Measurements from ENCODE around the gene KRT77. TPM values are rescaled to one million over a fixed set of nuclear protein-coding genes. Genes with fewer than 3 reads are reported as not detected.

The KRT77 gene
- total and polyA plus RNA-seq, 2 donors (not counting 1 experiment from before 2014, with no cell fraction given) = not detected

GRCh38 chr12:52659951-52660350 is 43.4 kb downstream of the KRT77 start:
- peaks cover 4% of the 10 kb centered on the region for H3K27me3 ChIP-seq (ENCODE audit: control insufficient read depth, insufficient read depth, low read length)
- no peaks in the 10 kb centered on the region for H3K36me3 ChIP-seq (ENCODE audit: control insufficient read depth, insufficient read depth, low read length)
- no peak overlapping the region for H2AFZ ChIP-seq (ENCODE audit: low read length)
- H3K79me2 ChIP-seq (ENCODE audit: control insufficient read depth, insufficient read depth, low read length) = no peaks in the 10 kb centered on the region
- H4K20me1 ChIP-seq (ENCODE audit: control insufficient read depth, extremely low read depth, insufficient read depth, low read length) = no peaks in the 10 kb centered on the region
- DNase-seq (ENCODE audit: low read depth in 2 of 2) = no peak
- no peaks in the 10 kb centered on the region for H3K9me3 ChIP-seq (ENCODE audit: control insufficient read depth, insufficient read depth, low read depth, low read length)
- no peak overlapping the region for H3K4me2 ChIP-seq (ENCODE audit: extremely low read depth, insufficient read depth, low read length)
- H3K4me3 ChIP-seq (replicated peaks in 1 of 4; ENCODE audit: control extremely low read depth in 1 of 4, insufficient read depth in 1 of 4, low read depth in 3 of 4, low read length in 4 of 4) = no peak overlapping the region
- no peak for TF ChIP-seq EZH2 (IDR thresholded peaks at IDR 0.05; ENCODE audit: low read length, missing control alignments)
- TF ChIP-seq, protein P1, sequence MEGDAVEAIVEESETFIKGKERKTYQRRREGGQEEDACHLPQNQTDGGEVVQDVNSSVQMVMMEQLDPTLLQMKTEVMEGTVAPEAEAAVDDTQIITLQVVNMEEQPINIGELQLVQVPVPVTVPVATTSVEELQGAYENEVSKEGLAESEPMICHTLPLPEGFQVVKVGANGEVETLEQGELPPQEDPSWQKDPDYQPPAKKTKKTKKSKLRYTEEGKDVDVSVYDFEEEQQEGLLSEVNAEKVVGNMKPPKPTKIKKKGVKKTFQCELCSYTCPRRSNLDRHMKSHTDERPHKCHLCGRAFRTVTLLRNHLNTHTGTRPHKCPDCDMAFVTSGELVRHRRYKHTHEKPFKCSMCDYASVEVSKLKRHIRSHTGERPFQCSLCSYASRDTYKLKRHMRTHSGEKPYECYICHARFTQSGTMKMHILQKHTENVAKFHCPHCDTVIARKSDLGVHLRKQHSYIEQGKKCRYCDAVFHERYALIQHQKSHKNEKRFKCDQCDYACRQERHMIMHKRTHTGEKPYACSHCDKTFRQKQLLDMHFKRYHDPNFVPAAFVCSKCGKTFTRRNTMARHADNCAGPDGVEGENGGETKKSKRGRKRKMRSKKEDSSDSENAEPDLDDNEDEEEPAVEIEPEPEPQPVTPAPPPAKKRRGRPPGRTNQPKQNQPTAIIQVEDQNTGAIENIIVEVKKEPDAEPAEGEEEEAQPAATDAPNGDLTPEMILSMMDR (conservative IDR thresholded peaks at IDR 0.05 in 1 of 2, IDR thresholded peaks at IDR 0.05 in 1 of 2; ENCODE audit: low read depth in 1 of 2, low read length in 2 of 2) = no peak
- H3K4me1 ChIP-seq (ENCODE audit: control insufficient read depth, extremely low read depth, insufficient read depth, low read length) = no peaks in the 10 kb centered on the region
- H3K9ac ChIP-seq (ENCODE audit: insufficient read depth, low read length) = no peak overlapping the region
- no peak overlapping the region for H3K27ac ChIP-seq (ENCODE audit: insufficient read depth, low read length)

- H3K27me3 ChIP-seq (ENCODE audit: control insufficient read depth, insufficient read depth, low read length) = peaks cover 4% of the 10 kb centered on the region
- no peak for DNase-seq (ENCODE audit: low read depth in 2 of 2)
- H3K79me2 ChIP-seq (ENCODE audit: control insufficient read depth, insufficient read depth, low read length) = no peaks in the 10 kb centered on the region
- no peak overlapping the region for H3K4me3 ChIP-seq (replicated peaks in 1 of 4; ENCODE audit: control extremely low read depth in 1 of 4, insufficient read depth in 1 of 4, low read depth in 3 of 4, low read length in 4 of 4)
- H3K9ac ChIP-seq (ENCODE audit: insufficient read depth, low read length) = no peak overlapping the region
- H4K20me1 ChIP-seq (ENCODE audit: control insufficient read depth, extremely low read depth, insufficient read depth, low read length) = no peaks in the 10 kb centered on the region
- H3K36me3 ChIP-seq (ENCODE audit: control insufficient read depth, insufficient read depth, low read length) = no peaks in the 10 kb centered on the region
- H3K4me2 ChIP-seq (ENCODE audit: extremely low read depth, insufficient read depth, low read length) = no peak overlapping the region
- H3K27ac ChIP-seq (ENCODE audit: insufficient read depth, low read length) = no peak overlapping the region
- TF ChIP-seq EZH2 (IDR thresholded peaks at IDR 0.05; ENCODE audit: low read length, missing control alignments) = no peak
- TF ChIP-seq, protein P1 (conservative IDR thresholded peaks at IDR 0.05 in 1 of 2, IDR thresholded peaks at IDR 0.05 in 1 of 2; ENCODE audit: low read depth in 1 of 2, low read length in 2 of 2) = no peak
- H3K9me3 ChIP-seq (ENCODE audit: control insufficient read depth, insufficient read depth, low read depth, low read length) = no peaks in the 10 kb centered on the region
- no peak overlapping the region for H2AFZ ChIP-seq (ENCODE audit: low read length)
- H3K4me1 ChIP-seq (ENCODE audit: control insufficient read depth, extremely low read depth, insufficient read depth, low read length) = no peaks in the 10 kb centered on the region
Measured at GRCh38 chr12:52659395-52659794, 43.9 kb downstream of the KRT77 start.

GRCh38 chr12:52658196-52658595 is 45.1 kb downstream of the KRT77 start:
- no peaks in the 10 kb centered on the region for H3K9me3 ChIP-seq (ENCODE audit: control insufficient read depth, insufficient read depth, low read depth, low read length)
- no peaks in the 10 kb centered on the region for H3K4me1 ChIP-seq (ENCODE audit: control insufficient read depth, extremely low read depth, insufficient read depth, low read length)
- H3K36me3 ChIP-seq (ENCODE audit: control insufficient read depth, insufficient read depth, low read length) = no peaks in the 10 kb centered on the region
- no peak overlapping the region for H3K27ac ChIP-seq (ENCODE audit: insufficient read depth, low read length)
- no peak overlapping the region for H3K4me2 ChIP-seq (ENCODE audit: extremely low read depth, insufficient read depth, low read length)
- no peak for DNase-seq (ENCODE audit: low read depth in 2 of 2)
- TF ChIP-seq EZH2 (IDR thresholded peaks at IDR 0.05; ENCODE audit: low read length, missing control alignments) = no peak
- TF ChIP-seq, protein P1 (conservative IDR thresholded peaks at IDR 0.05 in 1 of 2, IDR thresholded peaks at IDR 0.05 in 1 of 2; ENCODE audit: low read depth in 1 of 2, low read length in 2 of 2) = no peak
- peaks cover 4% of the 10 kb centered on the region for H3K27me3 ChIP-seq (ENCODE audit: control insufficient read depth, insufficient read depth, low read length)
- no peaks in the 10 kb centered on the region for H4K20me1 ChIP-seq (ENCODE audit: control insufficient read depth, extremely low read depth, insufficient read depth, low read length)
- H2AFZ ChIP-seq (ENCODE audit: low read length) = no peak overlapping the region
- H3K4me3 ChIP-seq (replicated peaks in 1 of 4; ENCODE audit: control extremely low read depth in 1 of 4, insufficient read depth in 1 of 4, low read depth in 3 of 4, low read length in 4 of 4) = no peak overlapping the region
- H3K79me2 ChIP-seq (ENCODE audit: control insufficient read depth, insufficient read depth, low read length) = no peaks in the 10 kb centered on the region
- H3K9ac ChIP-seq (ENCODE audit: insufficient read depth, low read length) = no peak overlapping the region
